CD14-positive monocyte (primary cell): ENCODE measurements around the gene OSBPL6. TPM values are rescaled to one million over a fixed set of nuclear protein-coding genes. Genes with fewer than 3 reads are reported as not detected.

Experiments used
- DNase-seq, 3 donors: peaks; one replicate each; pipeline ENCODE4 v3.0.0-alpha.2; 2011 to 2022
- H2AFZ ChIP-seq: 2 replicates; pipeline ENCODE4 v1.6.0; 2012; ENCODE audit warnings: mild to moderate bottlenecking, low read depth, low read length, inconsistent platforms; ENCODE audit not compliant: insufficient read depth, poor library complexity, severe bottlenecking
- H3K27ac ChIP-seq, 2 donors: 1 replicate in 1 of 2; 2 replicates in 1 of 2; pipeline ENCODE4 v1.5.1; 2012 to 2013; ENCODE audit warnings: low read length in 2 of 2, control low read depth in 1 of 2, inconsistent platforms in 1 of 2, low read depth in 1 of 2, mild to moderate bottlenecking in 1 of 2
- H3K27me3 ChIP-seq, 2 donors: one replicate each; pipeline versions ENCODE4 v1.6.0 to v1.6.1; 2011 to 2013; ENCODE audit warnings: low read length in 2 of 2; ENCODE audit not compliant: control insufficient read depth in 2 of 2, insufficient read depth in 2 of 2
- H3K36me3 ChIP-seq, 2 donors: replicated peaks in 1 of 2; 1 replicate in 1 of 2; 2 replicates in 1 of 2; pipeline versions ENCODE4 v1.5.1 to v1.6.1; 2012 to 2013; ENCODE audit warnings: low read length in 2 of 2, control low read depth in 1 of 2, inconsistent platforms in 1 of 2, mild to moderate bottlenecking in 1 of 2; ENCODE audit not compliant: insufficient read depth in 2 of 2, control insufficient read depth in 1 of 2
- H3K4me1 ChIP-seq, 2 donors: 1 replicate in 1 of 2; 2 replicates in 1 of 2; pipeline versions ENCODE4 v1.5.1 to v1.6.1; 2012 to 2013; ENCODE audit warnings: low read length in 2 of 2, control low read depth in 1 of 2, inconsistent platforms in 1 of 2, mild to moderate bottlenecking in 1 of 2, moderate library complexity in 1 of 2; ENCODE audit not compliant: insufficient read depth in 2 of 2, control insufficient read depth in 1 of 2
- H3K4me2 ChIP-seq: replicated peaks from 2 replicates; pipeline ENCODE3; 2012; ENCODE audit warnings: low read length, moderate library complexity, mild to moderate bottlenecking; ENCODE audit not compliant: poor library complexity, severe bottlenecking; ENCODE audit errors: extremely low read depth
- H3K4me3 ChIP-seq, 3 experiments: fragments of 200-600 bp in 1 of 3; sonication (generic) in 1 of 3; replicated peaks in 1 of 3; 1 replicate in 2 of 3; 2 replicates in 1 of 3; pipeline ENCODE4 v1.5.1; 2011 to 2013; ENCODE audit warnings: low read length in 3 of 3, mild to moderate bottlenecking in 3 of 3, control low read depth in 2 of 3, low read depth in 2 of 3, inconsistent platforms in 1 of 3, moderate library complexity in 1 of 3
- H3K79me2 ChIP-seq: 2 replicates; pipeline ENCODE4 v1.6.0; 2012; ENCODE audit warnings: mild to moderate bottlenecking, control low read depth, inconsistent platforms, low read length, moderate library complexity; ENCODE audit not compliant: insufficient read depth
- H3K9ac ChIP-seq: 2 replicates; pipeline ENCODE4 v1.6.0; 2017; ENCODE audit warnings: low read length, mild to moderate bottlenecking; ENCODE audit not compliant: insufficient read depth, poor library complexity, severe bottlenecking
- H3K9me3 ChIP-seq, 2 donors: replicated peaks in 1 of 2; 1 replicate in 1 of 2; 2 replicates in 1 of 2; pipeline versions ENCODE4 v1.5.1 to v1.6.1; 2012 to 2013; ENCODE audit warnings: low read length in 2 of 2, control low read depth in 1 of 2; ENCODE audit not compliant: control insufficient read depth in 1 of 2, insufficient read depth in 1 of 2
- H4K20me1 ChIP-seq: 2 replicates; pipeline ENCODE4 v1.6.0; 2012; ENCODE audit warnings: mild to moderate bottlenecking, low read length, control low read depth, moderate library complexity; ENCODE audit not compliant: insufficient read depth
- H3K27ac Mint-ChIP-seq, 7 donors: one replicate each; pipeline ENCODE4 v1.8.0; 2020; ENCODE audit warnings: mild to moderate bottlenecking in 7 of 7, mixed read lengths in 7 of 7, moderate library complexity in 6 of 7, inconsistent platforms in 2 of 7
- H3K27me3 Mint-ChIP-seq, 3 donors: one replicate each; pipeline ENCODE4 v1.8.0; 2021 to 2022; ENCODE audit warnings: low read depth in 3 of 3, mild to moderate bottlenecking in 3 of 3, mixed read lengths in 3 of 3, moderate library complexity in 3 of 3, inconsistent platforms in 1 of 3
- H3K36me3 Mint-ChIP-seq, 2 donors: one replicate each; pipeline ENCODE4 v1.8.0; 2020; ENCODE audit warnings: mixed read lengths in 2 of 2, inconsistent platforms in 1 of 2, mild to moderate bottlenecking in 1 of 2
- H3K4me1 Mint-ChIP-seq: one replicate; pipeline ENCODE4 v1.8.0; 2020; ENCODE audit warnings: mild to moderate bottlenecking, mixed read lengths
- H3K4me3 Mint-ChIP-seq, 2 donors: one replicate each; pipeline ENCODE4 v1.8.0; 2020; ENCODE audit warnings: mild to moderate bottlenecking in 2 of 2, mixed read lengths in 2 of 2, moderate library complexity in 1 of 2
- H3K9me3 Mint-ChIP-seq, 7 donors: one replicate each; pipeline ENCODE4 v1.8.0; 2020 to 2022; ENCODE audit warnings: mixed read lengths in 7 of 7, mild to moderate bottlenecking in 6 of 7, moderate library complexity in 6 of 7, inconsistent platforms in 2 of 7
- WGBS: methylation state at CpG from one replicate; pipeline ENCODE4 v1.1.5; 2013; ENCODE audit warnings: missing lambda C conversion rate; ENCODE audit not compliant: insufficient coverage; 5-methylcytosine and 5-hydroxymethylcytosine counted together
- intact Hi-C, 2 donors: fragments of 100-400 bp; cut with micrococcal nuclease; formaldehyde crosslinking; loops; one replicate each; pipeline versions ENCODE4 v1.15.0 to v1.15.1; 2023
- polyA plus RNA-seq, 3 donors: library from polyadenylated mRNA; depleted of rRNA in 1 of 3; unstranded in 2 of 3; stranded (reverse) in 1 of 3; fragments of 300-500 nt in 2 of 3; fragments of >200 nt in 1 of 3; fragmentation: Illumina TruSeq in 2 of 3; gene quantifications; 1 replicate in 2 of 3; 2 replicates in 1 of 3; pipeline ENCODE4 v1.2.3, GENCODE V29; 2012 to 2021
- TF ChIP-seq, protein P1 (sequence below): fragments of 200-600 bp; IDR thresholded peaks from one replicate; pipeline ENCODE4 v1.8.0; 2022; ENCODE audit warnings: antibody characterized with exemption, mild to moderate bottlenecking

OSBPL6 gene
- polyA plus RNA-seq, 3 donors, result not detected

- peaks cover 0 to 16% (median 6%) of the 10 kb centered on the region in 7 donors for H3K9me3 Mint-ChIP-seq
- H3K4me2 ChIP-seq, result no peak overlapping the region
- H3K36me3 Mint-ChIP-seq, result no peaks in the 10 kb centered on the region
- WGBS, result no CpG with 5 or more reads among the region's 7 CpGs
- H3K9me3 ChIP-seq, result no peaks in the 10 kb centered on the region
- no peak overlapping the region for H3K9ac ChIP-seq
- no peak overlapping the region for H3K27ac Mint-ChIP-seq
- H3K27me3 Mint-ChIP-seq, result peaks cover 0 to 3% (median 1%) of the 10 kb centered on the region in 3 donors
- H3K36me3 ChIP-seq, result no peaks in the 10 kb centered on the region
- H4K20me1 ChIP-seq, result no peaks in the 10 kb centered on the region
- intact Hi-C loops, result no loop called here
- TF ChIP-seq, protein P1, sequence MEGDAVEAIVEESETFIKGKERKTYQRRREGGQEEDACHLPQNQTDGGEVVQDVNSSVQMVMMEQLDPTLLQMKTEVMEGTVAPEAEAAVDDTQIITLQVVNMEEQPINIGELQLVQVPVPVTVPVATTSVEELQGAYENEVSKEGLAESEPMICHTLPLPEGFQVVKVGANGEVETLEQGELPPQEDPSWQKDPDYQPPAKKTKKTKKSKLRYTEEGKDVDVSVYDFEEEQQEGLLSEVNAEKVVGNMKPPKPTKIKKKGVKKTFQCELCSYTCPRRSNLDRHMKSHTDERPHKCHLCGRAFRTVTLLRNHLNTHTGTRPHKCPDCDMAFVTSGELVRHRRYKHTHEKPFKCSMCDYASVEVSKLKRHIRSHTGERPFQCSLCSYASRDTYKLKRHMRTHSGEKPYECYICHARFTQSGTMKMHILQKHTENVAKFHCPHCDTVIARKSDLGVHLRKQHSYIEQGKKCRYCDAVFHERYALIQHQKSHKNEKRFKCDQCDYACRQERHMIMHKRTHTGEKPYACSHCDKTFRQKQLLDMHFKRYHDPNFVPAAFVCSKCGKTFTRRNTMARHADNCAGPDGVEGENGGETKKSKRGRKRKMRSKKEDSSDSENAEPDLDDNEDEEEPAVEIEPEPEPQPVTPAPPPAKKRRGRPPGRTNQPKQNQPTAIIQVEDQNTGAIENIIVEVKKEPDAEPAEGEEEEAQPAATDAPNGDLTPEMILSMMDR, result no peak
- H2AFZ ChIP-seq, result no peak overlapping the region
- H3K27me3 ChIP-seq, result no peaks in the 10 kb centered on the region
- no peaks in the 10 kb centered on the region for H3K4me1 Mint-ChIP-seq
- no peaks in the 10 kb centered on the region for H3K79me2 ChIP-seq
- no peak overlapping the region for H3K4me3 ChIP-seq
- H3K4me3 Mint-ChIP-seq, result no peak overlapping the region
- H3K27ac ChIP-seq, result no peak overlapping the region
- H3K4me1 ChIP-seq, result no peaks in the 10 kb centered on the region
- no peak for DNase-seq
These were observed 165.0 kb downstream of the OSBPL6 start for GRCh38 chr2:178359192-178359912.

- Histone ChIP-seq H3K4me1 (no peaks in the 10 kb centered on the region), H2AFZ (no peak overlapping the region), H3K4me3 (no peak overlapping the region), H3K9me3 (no peaks in the 10 kb centered on the region), H3K36me3 (no peaks in the 10 kb centered on the region), H4K20me1 (no peaks in the 10 kb centered on the region), H3K9ac (no peak overlapping the region), H3K4me2 (no peak overlapping the region), H3K79me2 (no peaks in the 10 kb centered on the region), H3K27ac (no peak overlapping the region), H3K27me3 (no peaks in the 10 kb centered on the region)
- no peak overlapping the region for H3K4me3 Mint-ChIP-seq
- no peaks in the 10 kb centered on the region for H3K36me3 Mint-ChIP-seq
- no peak overlapping the region for H3K27ac Mint-ChIP-seq
- 94% methylated on average over 3 of the region's 4 CpGs for WGBS
- intact Hi-C loops, result no loop called here
- H3K4me1 Mint-ChIP-seq, result no peaks in the 10 kb centered on the region
- peaks cover 0 to 3% (median 2%) of the 10 kb centered on the region in 3 donors for H3K27me3 Mint-ChIP-seq
- peaks cover 0 to 11% (median 3%) of the 10 kb centered on the region in 7 donors for H3K9me3 Mint-ChIP-seq
- DNase-seq, result no peak
- TF ChIP-seq, protein P1, result no peak
These were observed 167.3 kb downstream of the OSBPL6 start for GRCh38 chr2:178361588-178361987.
